Heart left ventricle (tissue), 16 donors: ENCODE results near the gene PAFAH1B2. TPM values are rescaled to one million over a fixed set of nuclear protein-coding genes. Genes with fewer than 3 reads are reported as not detected.

Source experiments
- ATAC-seq, 4 donors: fragments of 200-7000 bp; cut with Tn5 transposase; one replicate each; pipeline ENCODE4 v1.9.1; 2020 to 2022; ENCODE audit warnings: moderate library complexity in 4 of 4, mild to moderate bottlenecking in 3 of 4, moderate number of reproducible peaks in 1 of 4
- DNase-seq, 5 donors: peaks; one replicate each; pipeline ENCODE4 v3.0.0-alpha.2; 2020
- H3K27ac ChIP-seq, 12 donors: fragments of 200-600 bp; sonication (generic) in 4 of 12; one replicate each; pipeline versions ENCODE4 v1.5.0 to v1.8.0; 2016 to 2022; ENCODE audit warnings: mild to moderate bottlenecking in 2 of 12
- H3K27me3 ChIP-seq, 9 donors: fragments of 200-600 bp; sonication (generic) in 2 of 9; one replicate each; pipeline versions ENCODE4 v1.5.1 to v1.8.0; 2016 to 2022; ENCODE audit warnings: mild to moderate bottlenecking in 3 of 9
- H3K36me3 ChIP-seq, 9 donors: fragments of 200-600 bp; sonication (generic) in 2 of 9; one replicate each; pipeline versions ENCODE4 v1.5.0 to v1.8.0; 2018 to 2022; ENCODE audit warnings: mild to moderate bottlenecking in 2 of 9
- H3K4me1 ChIP-seq, 12 donors: fragments of 200-600 bp; sonication (generic) in 4 of 12; one replicate each; pipeline versions ENCODE4 v1.5.0 to v1.8.0; 2016 to 2022; ENCODE audit warnings: mild to moderate bottlenecking in 3 of 12
- H3K4me3 ChIP-seq, 12 donors: fragments of 200-600 bp; sonication (generic) in 4 of 12; one replicate each; pipeline versions ENCODE4 v1.5.0 to v1.8.0; 2017 to 2022; ENCODE audit warnings: mild to moderate bottlenecking in 9 of 12, moderate library complexity in 4 of 12
- H3K9me3 ChIP-seq, 12 donors: fragments of 200-600 bp; sonication (generic) in 4 of 12; one replicate each; pipeline versions ENCODE4 v1.5.0 to v1.8.0; 2016 to 2022; ENCODE audit warnings: mild to moderate bottlenecking in 1 of 12
- POLR2A ChIP-seq, 2 donors: fragments of 450-650 bp; IDR thresholded peaks; one replicate each; pipeline ENCODE4 v1.6.1; 2017; ENCODE audit warnings: antibody characterized with exemption in 2 of 2, mild to moderate bottlenecking in 2 of 2, moderate library complexity in 2 of 2
- WGBS, 4 donors: extraction: QIAGEN DNeasy Blood & Tissue Kit in 2 of 4; methylation state at CpG; one replicate each; pipeline versions ENCODE4 v1.1.5 to v1.1.7; 2013 to 2018; 5-methylcytosine and 5-hydroxymethylcytosine counted together
- intact Hi-C, 10 donors: fragments of 100-400 bp; cut with DNase I; formaldehyde crosslinking; loops; one replicate each; pipeline versions ENCODE4 v1.11.1 to v1.14.2; 2022
- polyA plus RNA-seq, 2 donors: library from polyadenylated mRNA; stranded (reverse); fragments of 200-250 nt; gene quantifications; one replicate each; pipeline ENCODE4 v1.2.3, GENCODE V29; 2013
- total RNA-seq, 9 donors: library from RNA; depleted of rRNA in 2 of 9; stranded (reverse); fragments of >200 nt in 2 of 9; fragmentation: NEBNext Ultra II Directional in 3 of 9; extraction: Animal tissue kit (Norgen Biotek cat#: 25700) in 3 of 9; gene quantifications; one replicate each; pipeline versions ENCODE4 v1.1.0 to v1.2.4, GENCODE V29; 2016 to 2023
- TF ChIP-seq, protein P1 (sequence below), 12 donors: fragments of 200-600 bp; sonication (generic) in 4 of 12; IDR thresholded peaks; one replicate each; pipeline versions ENCODE4 v1.5.0 to v1.8.0; 2018 to 2022; ENCODE audit warnings: antibody characterized with exemption in 12 of 12, mild to moderate bottlenecking in 5 of 12
- donor health status: ischemic (EF 13 %, LVEDD 7.1; RV severe dilation, severe dysfunction).
- donor health status: healthy with polysubstance abuse.
- donor health status: DM: no; HTN: yes; CAD: no.
- donor health status: DM: no; HTN: no; CAD: no.
- donor health status: ischemic (EF 25% LVEDD 6.9; RV normal size, moderate dysfunction).
- donor health status: ischemic (EF 25% LVEDD 5.7; RV mildly dilated, moderate dysfunction).
- donor health status: healthy.
- donor health status: DM: yes; HTN: yes; CAD: no.
- donor health status: ischemic (EF 35%, LVEDD 5.7; RV mildly dilated, moderate dysfunction).
- donor health status: nonischemic (EF 11% LVEDD 7.7; RV severe dilation, severe dysfunction).
- donor health status: DM: yes; HTN: yes; CAD: no.
- donor health status: PGD.
- donor health status: ischemic (EF 29% LVEDD 5.4; RV normal size, mild dysfunction).
- donor health status: nonischemic (EF 23%, LVEDD 6.1; RV moderate dilation, normal function).

The PAFAH1B2 gene
- total and polyA plus RNA-seq, 11 donors, result 16.7 to 81.1 (median 65.6) TPM

DNA sequence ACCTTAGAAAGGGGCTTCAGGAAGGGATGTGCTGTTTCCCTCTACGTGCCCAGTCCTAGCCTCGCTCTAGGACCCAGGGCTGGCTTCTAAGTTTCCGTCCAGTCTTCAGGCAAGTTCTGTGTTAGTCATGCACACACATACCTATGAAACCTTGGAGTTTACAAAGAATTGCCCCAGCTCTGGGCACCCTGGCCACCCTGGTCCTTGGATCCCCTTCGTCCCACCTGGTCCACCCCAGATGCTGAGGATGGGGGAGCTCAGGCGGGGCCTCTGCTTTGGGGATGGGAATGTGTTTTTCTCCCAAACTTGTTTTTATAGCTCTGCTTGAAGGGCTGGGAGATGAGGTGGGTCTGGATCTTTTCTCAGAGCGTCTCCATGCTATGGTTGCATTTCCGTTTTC is 52.9 kb downstream of the PAFAH1B2 start:
- peaks cover 0 to 36% (median 19%) of the 10 kb centered on the region in 12 donors for H3K4me1 ChIP-seq
- intact Hi-C loops, result no loop called here
- ATAC-seq (no peak), DNase-seq (peak in 2 of 5 donors; percentile 7 to 20)
- no peaks in the 10 kb centered on the region for H3K9me3 ChIP-seq
- H3K27me3 ChIP-seq, result no peaks in the 10 kb centered on the region
- no peak overlapping the region for H3K4me3 ChIP-seq
- peak overlapping the region in 2 of 12 donors; percentile 89 to 95 for H3K27ac ChIP-seq
- H3K36me3 ChIP-seq, result peaks cover 0 to 53% (median 40%) of the 10 kb centered on the region in 9 donors
- TF ChIP-seq POLR2A (IDR thresholded peaks at IDR 0.05), result no peak
- TF ChIP-seq, protein P1, sequence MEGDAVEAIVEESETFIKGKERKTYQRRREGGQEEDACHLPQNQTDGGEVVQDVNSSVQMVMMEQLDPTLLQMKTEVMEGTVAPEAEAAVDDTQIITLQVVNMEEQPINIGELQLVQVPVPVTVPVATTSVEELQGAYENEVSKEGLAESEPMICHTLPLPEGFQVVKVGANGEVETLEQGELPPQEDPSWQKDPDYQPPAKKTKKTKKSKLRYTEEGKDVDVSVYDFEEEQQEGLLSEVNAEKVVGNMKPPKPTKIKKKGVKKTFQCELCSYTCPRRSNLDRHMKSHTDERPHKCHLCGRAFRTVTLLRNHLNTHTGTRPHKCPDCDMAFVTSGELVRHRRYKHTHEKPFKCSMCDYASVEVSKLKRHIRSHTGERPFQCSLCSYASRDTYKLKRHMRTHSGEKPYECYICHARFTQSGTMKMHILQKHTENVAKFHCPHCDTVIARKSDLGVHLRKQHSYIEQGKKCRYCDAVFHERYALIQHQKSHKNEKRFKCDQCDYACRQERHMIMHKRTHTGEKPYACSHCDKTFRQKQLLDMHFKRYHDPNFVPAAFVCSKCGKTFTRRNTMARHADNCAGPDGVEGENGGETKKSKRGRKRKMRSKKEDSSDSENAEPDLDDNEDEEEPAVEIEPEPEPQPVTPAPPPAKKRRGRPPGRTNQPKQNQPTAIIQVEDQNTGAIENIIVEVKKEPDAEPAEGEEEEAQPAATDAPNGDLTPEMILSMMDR (IDR thresholded peaks at IDR 0.05), result no peak
- WGBS, 4 donors, result 90 to 97% (median 93%) methylated on average over 7 of the region's 7 CpGs

DNA sequence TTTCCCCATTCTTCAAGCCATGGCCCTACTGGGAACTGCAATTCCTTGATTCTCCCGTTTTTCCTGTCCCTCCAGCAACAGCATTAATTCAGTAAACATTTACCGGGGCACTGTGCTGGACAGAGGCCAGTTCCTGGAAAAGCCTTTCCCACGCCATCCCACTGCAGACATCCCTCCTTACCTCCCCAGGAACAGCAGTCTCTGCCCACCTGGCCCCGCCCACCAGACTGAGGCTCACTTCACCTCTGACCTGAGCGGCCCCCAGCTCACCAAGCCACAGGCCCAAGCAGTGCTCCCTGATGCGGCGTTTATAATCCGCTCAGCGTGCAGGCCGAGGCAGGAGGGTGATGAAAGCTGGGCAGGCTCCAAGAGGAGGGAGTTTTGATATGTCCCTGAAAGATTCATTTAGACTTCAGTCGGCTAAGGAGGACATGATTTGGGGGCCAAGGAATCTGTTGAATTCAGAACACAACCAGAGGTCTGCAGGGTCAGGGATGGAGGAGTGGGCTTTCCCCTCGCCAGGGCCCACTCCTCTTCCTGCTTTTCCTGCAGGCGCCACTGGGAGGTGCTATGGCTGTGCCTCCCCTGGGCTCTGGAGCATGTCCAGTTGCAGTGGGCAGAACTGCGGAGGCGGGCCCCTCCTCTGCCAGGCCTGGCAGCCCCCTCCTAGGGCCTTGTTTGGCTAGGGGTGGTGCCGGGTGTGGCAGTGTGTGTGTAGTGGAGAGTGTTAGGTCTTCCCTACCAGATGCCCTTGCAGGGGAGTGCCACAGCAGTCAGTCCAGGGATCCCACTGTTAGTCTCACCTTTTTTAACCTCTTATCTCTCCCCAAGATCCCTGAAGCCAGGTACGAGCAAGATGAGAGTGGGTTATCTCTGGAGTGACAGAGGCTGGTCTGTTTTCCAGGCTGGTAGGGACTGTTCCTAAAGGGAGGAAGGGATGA is 53.7 kb downstream of the PAFAH1B2 start:
- intact Hi-C loops, result loop anchor here in 1 of 10 donors (2.0 kb wide), 1 partner anchor 23 kb away; no protein-coding TSS in a partner anchor

DNA sequence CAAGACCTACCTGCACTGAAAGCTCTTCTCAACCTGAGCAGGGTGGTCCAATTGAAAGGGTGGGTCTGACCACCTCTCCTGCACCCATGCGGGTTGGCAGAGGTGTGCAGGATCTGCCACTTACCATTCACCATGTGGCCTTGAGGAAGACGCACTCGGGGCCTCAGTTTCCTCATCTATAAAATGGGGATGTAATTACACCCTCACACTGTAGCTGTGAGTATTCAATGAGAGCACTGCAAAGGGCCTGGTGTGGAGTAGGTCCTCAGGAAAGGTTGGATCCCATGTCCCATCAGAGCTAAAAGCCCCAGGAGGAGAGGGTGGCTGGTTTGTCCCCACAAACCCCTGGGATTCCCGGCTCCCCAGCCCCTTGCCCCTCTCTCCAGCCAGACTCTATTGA is 54.5 kb downstream of the PAFAH1B2 start:
- peak in 1 of 5 donors; percentile 24 for DNase-seq
- Histone ChIP-seq H3K4me3 (peak overlapping the region in 11 of 12 donors; percentile 4 to 80 (median 50)), H3K9me3 (no peaks in the 10 kb centered on the region), H3K4me1 (peaks cover 0 to 48% (median 19%) of the 10 kb centered on the region in 12 donors), H3K27ac (peak overlapping the region; percentile 66 to 99 (median 78)), H3K36me3 (peaks cover 0 to 45% (median 37%) of the 10 kb centered on the region in 9 donors), H3K27me3 (no peaks in the 10 kb centered on the region)
- WGBS, 4 donors, result 60 to 76% (median 69%) methylated on average over 4 of the region's 4 CpGs
- intact Hi-C loops, result loop anchor here in 1 of 10 donors (2.0 kb wide), 1 partner anchor 22 kb away; no protein-coding TSS in a partner anchor
- TF ChIP-seq POLR2A (IDR thresholded peaks at IDR 0.05), result no peak
- TF ChIP-seq, protein P1 (IDR thresholded peaks at IDR 0.05), result no peak
- ATAC-seq, result no peak

More for the DNA sequence above, 53.7 kb downstream of the PAFAH1B2 start:
- H3K4me1 ChIP-seq, result peaks cover 0 to 39% (median 19%) of the 10 kb centered on the region in 12 donors
- H3K27ac ChIP-seq, result peak overlapping the region in 11 of 12 donors; percentile 66 to 99 (median 82)
- no peaks in the 10 kb centered on the region for H3K9me3 ChIP-seq
- 65 to 81% (median 75%) methylated on average over 17 of the region's 17 CpGs for WGBS, 4 donors
- DNase-seq (peak in 3 of 5 donors; percentile 18 to 33 (median 31)), ATAC-seq (peak in 1 of 4 donors; percentile 6)
- H3K27me3 ChIP-seq, result no peaks in the 10 kb centered on the region
- H3K36me3 ChIP-seq, result peaks cover 0 to 45% (median 38%) of the 10 kb centered on the region in 9 donors
- TF ChIP-seq, protein P1 (IDR thresholded peaks at IDR 0.05), result peak; percentile 13 to 54 (median 35)
- no peak for TF ChIP-seq POLR2A (IDR thresholded peaks at IDR 0.05)
- peak overlapping the region in 8 of 12 donors; percentile 39 to 80 (median 54) for H3K4me3 ChIP-seq
